HG03064 (cell line): ENCODE measurements around the gene MAGI1.

ENCODE experiments used
- ATAC-seq: cut with Tn5 transposase; IDR thresholded peaks from one replicate; pipeline ENCODE4 v1.9.1; 2021; ENCODE audit warnings: low read depth; ENCODE audit not compliant: unreplicated experiment

MAGI1 gene

GRCh38 chr3:65481085-65481484 is 557.6 kb downstream of the MAGI1 start:
- ATAC-seq, result no peak

GRCh38 chr3:65479990-65480389 is 558.7 kb downstream of the MAGI1 start:
- no peak for ATAC-seq

- ATAC-seq, result no peak
Measured at GRCh38 chr3:65478551-65479500, 559.9 kb downstream of the MAGI1 start.

DNA sequence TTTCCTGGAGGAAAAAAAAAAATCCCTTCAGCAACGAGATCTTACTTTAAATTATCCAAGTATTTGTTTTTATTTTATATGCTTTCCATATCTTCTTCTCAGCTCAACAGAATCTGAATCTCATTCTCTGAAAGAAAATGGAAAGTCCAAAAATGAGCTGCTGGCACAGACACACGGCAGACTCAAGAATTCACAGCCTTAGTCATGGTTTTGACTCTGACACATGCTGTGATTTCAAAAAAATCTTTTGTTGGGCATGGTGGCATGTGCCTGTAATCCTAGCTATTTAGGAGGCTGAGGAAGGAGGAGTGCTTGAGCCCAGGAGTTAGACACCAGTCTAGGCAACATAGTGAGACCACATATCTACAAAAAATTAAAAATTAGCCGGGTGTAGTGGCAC is 565.0 kb downstream of the MAGI1 start:
- no peak for ATAC-seq

- no peak for ATAC-seq
Measured at GRCh38 chr3:65472501-65472900, 566.2 kb downstream of the MAGI1 start.

DNA sequence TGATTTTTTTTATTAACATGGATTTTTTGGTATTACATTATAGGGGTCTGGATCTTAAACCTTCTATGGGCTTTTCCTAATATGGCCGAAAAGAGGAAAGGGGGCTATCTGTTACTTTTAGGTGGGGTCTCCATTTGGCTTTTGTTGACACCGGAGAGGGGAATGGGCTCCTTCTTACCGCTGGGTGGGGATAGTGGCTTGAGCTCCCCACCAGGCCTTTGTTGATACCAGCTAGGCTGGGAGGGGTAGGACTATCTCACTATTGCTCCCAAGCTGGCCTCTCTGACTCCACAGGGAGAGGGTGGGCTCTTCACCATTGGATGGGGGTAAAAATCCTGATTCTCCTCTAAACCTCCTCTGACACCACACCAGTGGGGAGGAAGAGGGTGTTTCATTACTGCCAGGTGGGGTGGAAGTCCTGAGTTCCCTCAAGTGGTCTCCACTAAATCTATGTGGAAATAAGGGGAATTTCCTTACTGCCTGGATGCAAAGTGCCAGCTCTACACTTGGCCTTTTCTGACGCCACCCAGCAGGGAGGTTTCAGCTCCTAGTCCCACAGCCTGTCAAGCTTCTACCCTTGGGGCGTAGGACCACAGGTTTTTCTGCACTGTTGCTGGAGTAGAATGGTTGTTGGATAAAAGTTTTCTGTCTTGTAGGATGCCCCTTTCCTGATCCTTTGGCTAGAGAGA is 572.3 kb downstream of the MAGI1 start:
- ATAC-seq, result no peak

DNA sequence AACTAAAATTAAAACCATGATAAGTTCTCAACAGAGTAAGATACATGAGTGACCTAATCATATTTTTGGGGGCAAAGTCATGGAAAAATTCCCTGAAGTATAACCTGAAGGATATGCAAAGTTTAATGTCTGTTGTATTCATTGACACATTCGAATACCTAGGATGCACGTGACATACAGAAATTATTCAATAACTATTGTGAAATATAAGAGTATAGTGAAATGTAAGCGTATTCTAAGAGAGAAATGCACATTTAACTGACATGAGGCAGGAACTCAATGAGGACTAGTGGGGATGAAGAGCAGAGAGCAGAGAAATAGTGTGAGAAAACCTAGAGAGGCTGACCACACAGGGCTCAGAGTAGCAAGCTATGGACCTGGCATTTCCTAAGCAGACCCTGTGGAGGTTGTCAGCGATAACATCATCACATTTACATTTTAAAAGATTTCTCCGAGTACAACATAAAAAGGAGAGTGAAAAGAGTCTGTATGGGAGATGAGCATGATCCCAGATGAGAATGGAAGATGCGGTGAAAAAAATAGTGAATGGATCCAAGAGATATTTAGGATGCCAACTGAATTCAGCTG is 588.8 kb downstream of the MAGI1 start:
- ATAC-seq, result no peak

GRCh38 chr3:65448120-65448519 is 590.6 kb downstream of the MAGI1 start:
- ATAC-seq, result no peak

- ATAC-seq, result no peak
Measured at GRCh38 chr3:65445573-65446169, 593.0 kb downstream of the MAGI1 start.

DNA sequence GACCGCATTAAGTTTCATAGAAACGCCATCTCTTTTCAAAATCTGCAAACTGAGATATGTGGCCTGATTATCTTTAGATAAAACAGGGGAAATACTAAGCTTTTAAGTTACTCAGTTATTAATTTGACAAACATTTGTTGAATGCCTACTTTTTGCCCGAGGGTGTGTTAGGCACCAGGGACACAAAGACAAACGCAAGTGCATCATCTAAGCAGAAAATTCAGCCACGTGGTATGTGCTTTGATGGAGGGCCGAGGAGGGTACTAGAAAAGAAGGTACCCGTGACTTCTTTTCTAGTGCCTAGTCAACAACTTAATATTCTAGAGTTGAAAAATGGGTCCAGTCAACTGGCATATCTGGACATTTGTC is 594.3 kb downstream of the MAGI1 start:
- ATAC-seq, result no peak

DNA sequence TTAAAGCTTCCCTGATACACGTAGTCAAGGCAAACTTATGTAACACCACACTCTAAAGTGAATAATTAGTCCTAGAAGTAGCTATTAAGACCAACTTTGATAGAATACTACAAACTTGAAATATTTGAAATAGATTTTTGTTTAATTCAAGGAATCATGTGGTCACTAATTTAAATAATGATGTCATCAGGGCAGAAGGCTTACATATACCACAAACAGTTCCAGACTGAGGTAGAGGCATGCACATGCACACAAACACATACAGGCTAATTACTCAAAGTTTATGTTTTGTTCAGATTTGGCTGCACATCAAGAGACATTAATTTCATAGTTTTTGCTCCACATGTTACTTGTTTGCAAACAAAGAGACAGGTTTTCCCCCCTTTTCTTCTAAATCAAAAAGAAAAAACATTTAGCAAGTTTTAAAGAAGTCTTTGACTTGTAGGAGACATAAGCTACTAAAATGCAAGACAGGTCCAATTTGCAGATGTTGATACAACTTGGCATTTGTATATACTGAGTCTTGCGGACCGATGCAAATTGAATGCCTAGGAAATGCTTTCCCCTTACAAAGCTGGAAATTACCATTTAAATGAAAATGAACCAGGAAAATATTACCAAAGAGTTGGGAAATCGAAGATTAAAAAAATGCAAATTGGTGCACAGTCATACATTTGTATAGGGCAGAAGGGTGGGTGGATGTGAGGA is 594.8 kb downstream of the MAGI1 start:
- ATAC-seq, result no peak

DNA sequence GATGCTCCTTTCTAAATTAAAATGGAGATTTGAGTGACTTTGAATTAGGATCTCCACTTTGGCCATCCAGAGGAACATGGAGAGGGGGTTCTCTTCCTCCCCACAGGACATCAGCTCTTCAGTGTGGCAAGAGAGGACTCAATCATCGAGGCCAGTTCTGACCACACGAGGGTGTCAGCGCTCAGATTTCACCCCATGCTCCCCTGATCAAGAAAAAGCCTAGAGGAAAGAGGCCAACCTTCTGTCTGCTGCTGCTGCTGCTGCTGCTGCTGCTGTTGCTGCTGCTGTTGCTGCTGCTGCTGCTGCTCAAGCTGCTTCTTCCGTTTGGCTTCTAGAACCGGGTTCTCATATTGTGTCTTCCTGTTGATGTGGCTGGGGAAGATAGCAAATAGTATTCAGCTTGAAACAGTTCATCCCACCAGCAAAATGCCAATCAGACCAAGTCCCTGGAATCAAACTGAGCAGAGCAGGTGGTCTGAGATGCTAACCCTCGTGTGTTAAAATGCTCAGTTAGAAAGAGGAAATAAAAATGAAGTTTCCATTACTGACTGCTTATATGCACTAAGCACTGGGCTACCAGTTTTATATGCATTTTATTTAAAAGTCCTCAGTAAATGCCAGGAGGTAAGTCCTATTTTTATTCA is 599.0 kb downstream of the MAGI1 start:
- ATAC-seq, result no peak

DNA sequence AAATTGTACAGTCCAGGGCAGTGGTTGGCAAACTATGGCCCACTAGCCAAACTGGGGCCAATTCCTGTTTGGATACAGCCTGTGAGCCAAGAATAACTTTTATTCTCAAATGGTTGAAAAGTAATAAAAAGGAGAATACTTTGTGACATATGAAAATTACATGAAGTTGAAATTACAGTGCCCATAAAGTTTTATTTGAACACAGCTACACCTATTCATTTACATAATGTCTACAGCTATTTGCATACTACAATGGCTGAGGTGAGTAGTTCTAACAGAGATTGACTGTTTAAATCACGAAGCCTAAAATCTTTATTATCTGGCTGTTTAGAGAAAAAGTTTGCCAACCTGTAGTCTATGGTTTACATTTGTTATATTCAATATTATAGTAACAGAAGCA is 600.1 kb downstream of the MAGI1 start:
- ATAC-seq, result no peak

DNA sequence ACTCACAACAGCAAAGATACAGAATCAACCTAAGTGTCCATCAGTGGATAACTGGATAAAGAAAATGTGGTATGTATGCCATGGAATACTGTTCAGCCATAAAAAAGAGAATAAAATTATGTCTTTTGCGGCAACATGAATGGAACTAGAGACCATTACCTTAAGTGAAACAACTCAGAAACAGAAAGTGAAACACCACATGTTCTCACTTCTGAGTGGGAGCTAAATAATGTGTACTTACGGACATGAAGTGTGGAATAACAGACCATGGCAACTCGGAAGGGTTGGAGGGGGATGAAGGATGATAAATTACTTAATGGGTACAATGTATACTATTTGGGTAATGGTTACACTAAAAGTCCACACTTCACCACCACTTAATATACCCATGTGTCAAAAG is 600.6 kb downstream of the MAGI1 start:
- ATAC-seq, result no peak

- no peak for ATAC-seq
Measured at GRCh38 chr3:65436580-65436979, 602.1 kb downstream of the MAGI1 start.

DNA sequence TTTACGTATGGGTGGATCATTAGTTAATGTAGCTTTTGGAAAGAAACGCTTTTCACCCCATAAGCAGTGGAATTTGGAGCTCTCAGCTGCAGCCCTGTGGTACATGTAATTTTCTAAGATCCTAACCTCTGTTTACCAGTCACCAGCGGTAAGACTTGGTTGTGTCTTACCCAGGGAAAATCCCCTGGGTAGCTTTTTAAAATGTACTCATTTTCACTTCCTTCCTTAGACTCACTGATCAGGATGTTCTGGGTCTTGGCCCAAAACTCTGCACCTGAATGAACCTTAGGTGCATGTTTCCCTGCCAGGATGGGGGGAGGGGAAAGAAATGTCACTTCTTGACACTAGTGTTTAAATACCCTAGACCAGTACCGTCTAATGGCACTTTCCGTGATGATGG is 605.2 kb downstream of the MAGI1 start:
- ATAC-seq, result no peak

DNA sequence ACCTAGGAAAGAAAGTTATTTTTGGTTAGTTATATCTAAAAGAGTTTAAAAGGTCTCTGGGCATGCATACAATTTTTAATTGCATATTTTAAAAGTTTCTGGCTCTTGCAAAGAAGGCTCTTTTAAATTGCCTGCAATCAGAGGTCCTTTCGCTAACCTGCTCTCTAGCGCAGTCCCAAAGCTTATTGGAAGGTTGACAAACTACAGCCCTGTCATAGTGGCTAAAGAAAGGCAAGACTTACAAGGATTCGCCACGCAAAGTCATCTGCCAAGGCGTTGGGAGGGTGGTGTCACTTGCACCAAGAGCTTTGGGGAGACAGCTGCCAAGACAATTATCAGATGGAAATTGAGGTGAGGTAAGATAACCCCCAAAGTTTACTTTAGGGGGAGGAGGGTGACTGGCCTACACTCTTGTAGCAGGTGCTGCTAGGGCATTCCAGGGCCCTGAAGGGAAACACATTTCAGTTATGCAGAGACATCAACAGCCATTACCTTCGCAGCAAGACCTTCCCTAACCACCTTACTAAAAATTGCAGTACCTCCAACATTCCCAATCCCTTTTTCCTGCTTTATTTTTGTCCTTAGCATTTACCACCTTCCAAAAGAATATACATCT is 606.2 kb downstream of the MAGI1 start:
- ATAC-seq, result no peak

DNA sequence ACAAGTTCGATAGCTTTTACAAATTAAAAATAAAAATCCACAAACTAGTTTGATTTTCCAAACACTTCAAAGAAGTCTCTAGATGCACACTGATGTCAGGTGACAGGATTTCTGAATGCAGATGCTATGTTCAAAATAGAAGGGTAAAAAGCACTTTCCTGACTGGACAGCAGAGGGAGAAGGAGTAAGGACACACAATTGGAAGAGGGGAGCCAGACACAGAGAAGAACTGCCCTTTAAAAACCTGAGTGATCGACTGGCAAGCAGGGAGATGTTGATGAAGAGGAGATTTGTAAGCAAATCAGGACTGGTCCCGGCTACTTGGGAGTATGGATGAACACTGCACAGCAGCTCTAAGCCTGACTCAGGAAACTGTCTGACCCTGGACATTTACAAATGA is 612.8 kb downstream of the MAGI1 start:
- ATAC-seq, result no peak

- ATAC-seq, result no peak
Measured at GRCh38 chr3:65422154-65422553, 616.6 kb downstream of the MAGI1 start.

DNA sequence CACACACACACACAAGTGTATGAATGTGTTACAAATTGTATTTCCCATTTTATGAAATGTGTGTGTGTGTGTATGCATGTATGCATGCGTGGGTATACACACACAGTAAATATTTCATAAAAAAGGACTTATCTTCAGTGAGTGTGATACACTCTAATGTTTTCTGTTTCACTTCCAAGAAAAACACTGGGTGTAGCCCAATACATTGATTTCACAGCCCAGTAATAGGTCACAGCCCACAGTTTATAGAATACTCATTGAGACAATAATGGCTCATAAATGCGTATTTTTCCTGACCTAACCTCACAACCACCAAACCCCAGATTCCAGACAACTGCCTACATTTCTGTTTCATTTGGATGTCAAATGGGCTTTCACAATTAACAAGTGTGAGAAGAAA is 619.5 kb downstream of the MAGI1 start:
- ATAC-seq, result no peak
